ENCODE data around the gene POC1A. TPM values are rescaled to one million over a fixed set of nuclear protein-coding genes. Genes with fewer than 3 reads are reported as not detected.

The POC1A gene
- total and polyA plus RNA-seq, 2 donors (not counting 1 experiment from before 2014, with no cell fraction given): 3.8 to 17.7 TPM

- H3K27me3 ChIP-seq (ENCODE audit: control insufficient read depth, insufficient read depth, low read length): no peaks in the 10 kb centered on the region
- H3K27ac ChIP-seq (ENCODE audit: insufficient read depth, low read length): no peak overlapping the region
- peaks cover 2% of the 10 kb centered on the region for H3K36me3 ChIP-seq (ENCODE audit: control insufficient read depth, insufficient read depth, low read length)
These were observed 47.1 kb downstream of the POC1A start for GRCh38 chr3:52106951-52107611.

DNA sequence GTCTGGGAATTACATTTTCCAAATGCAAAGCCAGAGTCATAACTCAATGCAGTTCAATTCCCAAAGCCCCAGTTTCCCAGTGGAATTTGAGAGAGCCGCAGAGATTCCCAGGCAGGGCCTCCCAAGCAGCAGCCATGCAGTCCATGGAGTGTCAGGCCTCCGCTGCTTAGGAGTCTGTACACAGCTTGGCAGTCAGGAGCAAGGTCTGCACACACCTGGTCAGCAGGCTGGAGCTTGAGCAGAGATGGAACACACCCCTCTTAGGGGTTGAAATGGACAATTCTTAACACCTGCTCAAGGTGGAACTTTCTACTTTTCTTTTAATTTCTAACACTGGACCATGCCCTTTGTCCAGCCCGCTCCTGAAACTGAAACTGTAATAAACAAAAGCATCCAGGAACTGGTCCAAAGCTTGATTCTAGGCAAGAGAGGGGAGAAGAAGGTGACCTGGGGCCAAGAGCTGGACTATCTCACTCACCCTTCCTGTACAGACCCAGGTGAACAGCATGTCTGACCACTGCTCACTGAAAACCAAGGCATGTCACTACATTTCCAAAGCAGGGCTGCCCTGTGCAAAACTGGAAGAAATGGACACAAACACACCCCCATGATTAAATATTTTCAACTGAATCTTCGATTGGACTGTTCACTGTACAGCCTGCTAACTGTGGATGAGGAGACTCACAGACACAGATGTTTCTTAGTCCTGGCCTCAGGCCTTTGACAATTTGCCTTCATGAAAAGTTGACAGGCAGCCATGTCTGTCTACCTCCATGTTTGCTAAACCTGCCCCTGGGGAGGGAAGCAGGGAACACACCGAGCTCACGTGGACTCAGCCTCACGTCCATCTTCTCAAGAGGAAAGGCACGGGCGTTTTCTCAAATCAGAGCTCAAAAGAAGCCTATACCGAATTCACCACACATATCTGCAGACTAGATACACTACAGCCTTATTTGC is 49.3 kb downstream of the POC1A start:
- Histone ChIP-seq H3K4me3 (replicated peaks in 1 of 4; ENCODE audit: control extremely low read depth in 1 of 4, insufficient read depth in 1 of 4, low read depth in 3 of 4, low read length in 4 of 4) (no peak overlapping the region), H3K27me3 (ENCODE audit: control insufficient read depth, insufficient read depth, low read length) (no peaks in the 10 kb centered on the region), H3K36me3 (ENCODE audit: control insufficient read depth, insufficient read depth, low read length) (peaks cover 2% of the 10 kb centered on the region), H3K4me1 (ENCODE audit: control insufficient read depth, extremely low read depth, insufficient read depth, low read length) (peaks cover 5% of the 10 kb centered on the region), H3K79me2 (ENCODE audit: control insufficient read depth, insufficient read depth, low read length) (no peaks in the 10 kb centered on the region), H4K20me1 (ENCODE audit: control insufficient read depth, extremely low read depth, insufficient read depth, low read length) (no peaks in the 10 kb centered on the region), H3K9ac (ENCODE audit: insufficient read depth, low read length) (no peak overlapping the region), H3K9me3 (ENCODE audit: control insufficient read depth, insufficient read depth, low read depth, low read length) (no peaks in the 10 kb centered on the region), H2AFZ (ENCODE audit: low read length) (no peak overlapping the region), H3K4me2 (ENCODE audit: extremely low read depth, insufficient read depth, low read length) (no peak overlapping the region), H3K27ac (ENCODE audit: insufficient read depth, low read length) (no peak overlapping the region)
- DNase-seq (ENCODE audit: low read depth in 2 of 2): no peak
- TF ChIP-seq EZH2 (IDR thresholded peaks at IDR 0.05; ENCODE audit: low read length, missing control alignments): no peak
- TF ChIP-seq, protein P1, sequence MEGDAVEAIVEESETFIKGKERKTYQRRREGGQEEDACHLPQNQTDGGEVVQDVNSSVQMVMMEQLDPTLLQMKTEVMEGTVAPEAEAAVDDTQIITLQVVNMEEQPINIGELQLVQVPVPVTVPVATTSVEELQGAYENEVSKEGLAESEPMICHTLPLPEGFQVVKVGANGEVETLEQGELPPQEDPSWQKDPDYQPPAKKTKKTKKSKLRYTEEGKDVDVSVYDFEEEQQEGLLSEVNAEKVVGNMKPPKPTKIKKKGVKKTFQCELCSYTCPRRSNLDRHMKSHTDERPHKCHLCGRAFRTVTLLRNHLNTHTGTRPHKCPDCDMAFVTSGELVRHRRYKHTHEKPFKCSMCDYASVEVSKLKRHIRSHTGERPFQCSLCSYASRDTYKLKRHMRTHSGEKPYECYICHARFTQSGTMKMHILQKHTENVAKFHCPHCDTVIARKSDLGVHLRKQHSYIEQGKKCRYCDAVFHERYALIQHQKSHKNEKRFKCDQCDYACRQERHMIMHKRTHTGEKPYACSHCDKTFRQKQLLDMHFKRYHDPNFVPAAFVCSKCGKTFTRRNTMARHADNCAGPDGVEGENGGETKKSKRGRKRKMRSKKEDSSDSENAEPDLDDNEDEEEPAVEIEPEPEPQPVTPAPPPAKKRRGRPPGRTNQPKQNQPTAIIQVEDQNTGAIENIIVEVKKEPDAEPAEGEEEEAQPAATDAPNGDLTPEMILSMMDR (conservative IDR thresholded peaks at IDR 0.05 in 1 of 2, IDR thresholded peaks at IDR 0.05 in 1 of 2; ENCODE audit: low read depth in 1 of 2, low read length in 2 of 2): no peak

More at GRCh38 chr3:52106951-52107611, 47.1 kb downstream of the POC1A start:
- DNase-seq (ENCODE audit: low read depth in 2 of 2): no peak
- Histone ChIP-seq H3K4me1 (ENCODE audit: control insufficient read depth, extremely low read depth, insufficient read depth, low read length) (peaks cover 5% of the 10 kb centered on the region), H4K20me1 (ENCODE audit: control insufficient read depth, extremely low read depth, insufficient read depth, low read length) (no peaks in the 10 kb centered on the region), H3K9me3 (ENCODE audit: control insufficient read depth, insufficient read depth, low read depth, low read length) (no peaks in the 10 kb centered on the region), H3K79me2 (ENCODE audit: control insufficient read depth, insufficient read depth, low read length) (no peaks in the 10 kb centered on the region), H3K4me3 (replicated peaks in 1 of 4; ENCODE audit: control extremely low read depth in 1 of 4, insufficient read depth in 1 of 4, low read depth in 3 of 4, low read length in 4 of 4) (no peak overlapping the region), H3K4me2 (ENCODE audit: extremely low read depth, insufficient read depth, low read length) (no peak overlapping the region), H2AFZ (ENCODE audit: low read length) (no peak overlapping the region), H3K9ac (ENCODE audit: insufficient read depth, low read length) (no peak overlapping the region)
- TF ChIP-seq EZH2 (IDR thresholded peaks at IDR 0.05; ENCODE audit: low read length, missing control alignments): no peak
- TF ChIP-seq, protein P1 (conservative IDR thresholded peaks at IDR 0.05 in 1 of 2, IDR thresholded peaks at IDR 0.05 in 1 of 2; ENCODE audit: low read depth in 1 of 2, low read length in 2 of 2): no peak

GRCh38 chr3:52102934-52103333 is 51.3 kb downstream of the POC1A start:
- TF ChIP-seq, protein P1 (conservative IDR thresholded peaks at IDR 0.05 in 1 of 2, IDR thresholded peaks at IDR 0.05 in 1 of 2; ENCODE audit: low read depth in 1 of 2, low read length in 2 of 2): no peak
- H2AFZ ChIP-seq (ENCODE audit: low read length): no peak overlapping the region
- H3K4me1 ChIP-seq (ENCODE audit: control insufficient read depth, extremely low read depth, insufficient read depth, low read length): no peaks in the 10 kb centered on the region
- no peak for DNase-seq (ENCODE audit: low read depth in 2 of 2)
- no peaks in the 10 kb centered on the region for H3K9me3 ChIP-seq (ENCODE audit: control insufficient read depth, insufficient read depth, low read depth, low read length)
- H3K27me3 ChIP-seq (ENCODE audit: control insufficient read depth, insufficient read depth, low read length): no peaks in the 10 kb centered on the region
- H3K36me3 ChIP-seq (ENCODE audit: control insufficient read depth, insufficient read depth, low read length): peaks cover 2% of the 10 kb centered on the region
- no peaks in the 10 kb centered on the region for H4K20me1 ChIP-seq (ENCODE audit: control insufficient read depth, extremely low read depth, insufficient read depth, low read length)
- H3K79me2 ChIP-seq (ENCODE audit: control insufficient read depth, insufficient read depth, low read length): no peaks in the 10 kb centered on the region
- no peak overlapping the region for H3K9ac ChIP-seq (ENCODE audit: insufficient read depth, low read length)
- no peak overlapping the region for H3K4me3 ChIP-seq (replicated peaks in 1 of 4; ENCODE audit: control extremely low read depth in 1 of 4, insufficient read depth in 1 of 4, low read depth in 3 of 4, low read length in 4 of 4)
- H3K4me2 ChIP-seq (ENCODE audit: extremely low read depth, insufficient read depth, low read length): no peak overlapping the region
- H3K27ac ChIP-seq (ENCODE audit: insufficient read depth, low read length): no peak overlapping the region

All from fibroblast of lung (primary cell).